Neural cell (in vitro differentiated cells): ENCODE data around the gene IMPG2. TPM values are rescaled to one million over a fixed set of nuclear protein-coding genes. Genes with fewer than 3 reads are reported as not detected.

Experiments
- H2AFZ ChIP-seq: fragments of 200-600, 300-800 bp; sonication (generic), shearing (Covaris generic); 2 replicates; pipeline ENCODE4 v1.6.0; 2014; ENCODE audit warnings: low read depth, mild to moderate bottlenecking, antibody characterized with exemption, low read length, moderate library complexity
- H3F3A ChIP-seq: fragments of 200-600 bp; shearing (Covaris generic); 2 replicates; pipeline ENCODE4 v1.6.1; 2016; ENCODE audit warnings: mild to moderate bottlenecking, moderate library complexity, mixed read lengths, antibody characterized with exemption, low read length; ENCODE audit not compliant: insufficient read depth, poor library complexity, severe bottlenecking
- H3K27ac ChIP-seq: fragments of 200-600, 300-800 bp; sonication (generic), shearing (Covaris generic); 2 replicates; pipeline ENCODE4 v1.5.1; 2014; ENCODE audit warnings: mild to moderate bottlenecking, low read length, moderate library complexity
- H3K27me3 ChIP-seq: fragments of 300-800, 200-600 bp; sonication (generic), shearing (Covaris generic); 2 replicates; pipeline ENCODE4 v1.6.0; 2014; ENCODE audit warnings: mild to moderate bottlenecking, low read depth, low read length, moderate library complexity; ENCODE audit not compliant: insufficient read depth
- H3K36me3 ChIP-seq: fragments of 300-800, 200-600 bp; sonication (generic), shearing (Covaris generic); 2 replicates; pipeline ENCODE4 v1.5.1; 2014; ENCODE audit warnings: mild to moderate bottlenecking, antibody characterized with exemption, low read length, moderate library complexity; ENCODE audit not compliant: insufficient read depth
- H3K4me2 ChIP-seq: fragments of 300-800, 200-600 bp; sonication (generic), shearing (Covaris generic); 2 replicates; pipeline ENCODE4 v1.6.0; 2014; ENCODE audit warnings: mild to moderate bottlenecking, low read length
- H3K4me3 ChIP-seq: fragments of 300-800, 200-600 bp; sonication (generic), shearing (Covaris generic); 2 replicates; pipeline ENCODE4 v1.5.1; 2014; ENCODE audit warnings: mild to moderate bottlenecking, low read length, moderate library complexity
- H3K79me2 ChIP-seq: fragments of 200-600 bp; shearing (Covaris generic); replicated peaks from 2 replicates; pipeline ENCODE4 v1.6.0; 2014; ENCODE audit warnings: mild to moderate bottlenecking, low read length, moderate library complexity; ENCODE audit not compliant: insufficient read depth
- H3K9ac ChIP-seq: fragments of 300-800, 200-600 bp; sonication (generic), shearing (Covaris generic); 2 replicates; pipeline ENCODE4 v1.6.1; 2016; ENCODE audit warnings: mild to moderate bottlenecking, low read length, mixed read lengths
- H3K9me2 ChIP-seq: fragments of 200-600 bp; shearing (Covaris generic); 2 replicates; pipeline ENCODE4 v1.6.1; 2016; ENCODE audit warnings: mild to moderate bottlenecking, low read length, mixed read lengths; ENCODE audit not compliant: insufficient read depth
- H3K9me3 ChIP-seq: fragments of 200-600, 300-800 bp; sonication (generic), shearing (Covaris generic); 2 replicates; pipeline ENCODE4 v1.6.1; 2016; ENCODE audit warnings: mild to moderate bottlenecking, mixed run types, low read length, moderate library complexity, mixed read lengths
- H4K20me1 ChIP-seq: fragments of 200-600 bp; shearing (Covaris generic); 2 replicates; pipeline ENCODE4 v1.6.1; 2016; ENCODE audit warnings: mild to moderate bottlenecking, mixed run types; ENCODE audit not compliant: insufficient read depth
- EP300 ChIP-seq: fragments of 450-650 bp; conservative IDR thresholded peaks from 2 replicates; pipeline ENCODE4 v1.6.1; 2014; ENCODE audit warnings: antibody characterized with exemption, mild to moderate bottlenecking, moderate library complexity; ENCODE audit not compliant: poor library complexity, severe bottlenecking
- EZH2 ChIP-seq: fragments of 200-600, 300-800 bp; shearing (Covaris generic), sonication (generic); IDR thresholded peaks from 2 replicates; pipeline ENCODE4 v1.6.1; 2014; ENCODE audit warnings: antibody characterized with exemption, low read length, borderline replicate concordance, mild to moderate bottlenecking; ENCODE audit not compliant: insufficient read depth, poor library complexity, severe bottlenecking
- MXI1 ChIP-seq: fragments of 450-650 bp; conservative IDR thresholded peaks from 2 replicates; pipeline ENCODE4 v1.6.1; 2014; ENCODE audit warnings: antibody characterized with exemption, mild to moderate bottlenecking; ENCODE audit not compliant: poor library complexity, severe bottlenecking
- POLR2AphosphoS5 ChIP-seq: IDR thresholded peaks from 2 replicates; pipeline ENCODE4 v1.6.1; 2012
- RAD21 ChIP-seq: fragments of 450-650 bp; conservative IDR thresholded peaks from 2 replicates; pipeline ENCODE4 v1.6.1; 2014; ENCODE audit warnings: antibody characterized with exemption, mild to moderate bottlenecking, moderate library complexity
- REST ChIP-seq: IDR thresholded peaks from 2 replicates; pipeline ENCODE4 v1.6.1; 2012; ENCODE audit warnings: borderline replicate concordance
- TAF1 ChIP-seq: IDR thresholded peaks from 2 replicates; pipeline ENCODE4 v1.6.1; 2012; ENCODE audit warnings: low read depth
- polyA plus RNA-seq: library from polyadenylated mRNA; depleted of rRNA; stranded (reverse); fragments of >200 nt; gene quantifications from 2 replicates; pipeline ENCODE4 v1.2.3, GENCODE V29; 2014
- TF ChIP-seq, protein P1 (sequence below): fragments of 450-650 bp; IDR thresholded peaks from 2 replicates; pipeline ENCODE4 v1.5.1; 2014; ENCODE audit warnings: antibody characterized with exemption, mild to moderate bottlenecking, moderate library complexity; ENCODE audit not compliant: poor library complexity, severe bottlenecking

Gene IMPG2
- polyA plus RNA-seq, 1 donor from 2014 or later: 6.3 TPM

- no peak for TF ChIP-seq EZH2
- TF ChIP-seq, protein P1, sequence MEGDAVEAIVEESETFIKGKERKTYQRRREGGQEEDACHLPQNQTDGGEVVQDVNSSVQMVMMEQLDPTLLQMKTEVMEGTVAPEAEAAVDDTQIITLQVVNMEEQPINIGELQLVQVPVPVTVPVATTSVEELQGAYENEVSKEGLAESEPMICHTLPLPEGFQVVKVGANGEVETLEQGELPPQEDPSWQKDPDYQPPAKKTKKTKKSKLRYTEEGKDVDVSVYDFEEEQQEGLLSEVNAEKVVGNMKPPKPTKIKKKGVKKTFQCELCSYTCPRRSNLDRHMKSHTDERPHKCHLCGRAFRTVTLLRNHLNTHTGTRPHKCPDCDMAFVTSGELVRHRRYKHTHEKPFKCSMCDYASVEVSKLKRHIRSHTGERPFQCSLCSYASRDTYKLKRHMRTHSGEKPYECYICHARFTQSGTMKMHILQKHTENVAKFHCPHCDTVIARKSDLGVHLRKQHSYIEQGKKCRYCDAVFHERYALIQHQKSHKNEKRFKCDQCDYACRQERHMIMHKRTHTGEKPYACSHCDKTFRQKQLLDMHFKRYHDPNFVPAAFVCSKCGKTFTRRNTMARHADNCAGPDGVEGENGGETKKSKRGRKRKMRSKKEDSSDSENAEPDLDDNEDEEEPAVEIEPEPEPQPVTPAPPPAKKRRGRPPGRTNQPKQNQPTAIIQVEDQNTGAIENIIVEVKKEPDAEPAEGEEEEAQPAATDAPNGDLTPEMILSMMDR: no peak
- TF ChIP-seq POLR2AphosphoS5: no peak
- Histone ChIP-seq H2AFZ (no peak overlapping the region), H3K4me2 (no peak overlapping the region)
Measured at GRCh38 chr3:101303089-101303731, 17.2 kb downstream of the IMPG2 start.

GRCh38 chr3:101300073-101300472 lies 20.3 kb downstream of the IMPG2 start:
- Histone ChIP-seq H3K9me2 (no peaks in the 10 kb centered on the region), H2AFZ (no peak overlapping the region)
- TF ChIP-seq REST: no peak
- TF ChIP-seq EP300: no peak
- no peak for TF ChIP-seq MXI1
- TF ChIP-seq RAD21: no peak
- no peak for TF ChIP-seq TAF1
- TF ChIP-seq EZH2: no peak

More at GRCh38 chr3:101303089-101303731, 17.2 kb downstream of the IMPG2 start:
- H3K9ac ChIP-seq: no peak overlapping the region
- H3K9me3 ChIP-seq: no peaks in the 10 kb centered on the region
- no peaks in the 10 kb centered on the region for H3K9me2 ChIP-seq
- H3K36me3 ChIP-seq: no peaks in the 10 kb centered on the region
- no peaks in the 10 kb centered on the region for H3K79me2 ChIP-seq
- no peaks in the 10 kb centered on the region for H3K27me3 ChIP-seq
- no peak overlapping the region for H3K27ac ChIP-seq
- H3F3A ChIP-seq: no peaks in the 10 kb centered on the region
- H4K20me1 ChIP-seq: no peaks in the 10 kb centered on the region
- no peak overlapping the region for H3K4me3 ChIP-seq

DNA sequence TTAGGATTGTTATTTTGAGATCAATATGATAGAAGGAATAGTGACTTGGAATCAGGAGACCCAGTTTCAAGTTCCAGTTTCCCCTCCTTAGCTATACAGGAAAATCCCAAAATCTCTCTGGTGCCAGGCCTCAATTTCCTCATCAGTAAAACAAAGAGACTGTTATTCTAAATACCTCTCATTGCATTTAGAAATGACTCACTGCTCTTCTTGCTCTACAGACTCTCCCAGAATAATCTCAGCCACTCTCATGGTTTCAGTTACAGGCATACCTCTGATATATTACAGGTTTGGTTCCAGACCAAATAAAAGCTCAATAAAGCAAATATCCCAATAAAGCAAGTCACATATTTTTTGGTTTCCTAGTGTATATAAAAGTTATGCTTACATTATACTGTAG lies 28.3 kb downstream of the IMPG2 start:
- no peak overlapping the region for H3K27ac ChIP-seq
- H3K9ac ChIP-seq: no peak overlapping the region
- no peaks in the 10 kb centered on the region for H3K36me3 ChIP-seq
- H3K4me3 ChIP-seq: no peak overlapping the region
- no peaks in the 10 kb centered on the region for H4K20me1 ChIP-seq
- H2AFZ ChIP-seq: no peak overlapping the region
- no peaks in the 10 kb centered on the region for H3K79me2 ChIP-seq
- H3K4me2 ChIP-seq: no peak overlapping the region
- H3K9me3 ChIP-seq: no peaks in the 10 kb centered on the region
- no peaks in the 10 kb centered on the region for H3F3A ChIP-seq
- TF ChIP-seq RAD21: no peak
- TF ChIP-seq TAF1: no peak
- no peak for TF ChIP-seq MXI1
- TF ChIP-seq REST: no peak
- H3K27me3 ChIP-seq: no peaks in the 10 kb centered on the region
- H3K9me2 ChIP-seq: no peaks in the 10 kb centered on the region

More at GRCh38 chr3:101300073-101300472, 20.3 kb downstream of the IMPG2 start:
- Histone ChIP-seq H3F3A (no peaks in the 10 kb centered on the region), H3K4me2 (no peak overlapping the region), H3K27me3 (no peaks in the 10 kb centered on the region), H3K9ac (no peak overlapping the region), H3K27ac (no peak overlapping the region), H3K4me3 (no peak overlapping the region), H3K36me3 (no peaks in the 10 kb centered on the region), H3K9me3 (no peaks in the 10 kb centered on the region), H3K79me2 (no peaks in the 10 kb centered on the region), H4K20me1 (no peaks in the 10 kb centered on the region)
